Common myeloid progenitor, CD34-positive (primary cell): Measurements from ENCODE around the gene COL23A1.
A peak's percentile ranks its signal among the peaks of the same experiment; 100 is the strongest.

Source experiments
- CTCF ChIA-PET: fragments of 350-600 bp; sonication (Branson Sonifier 250); formaldehyde crosslinking; loops from one replicate; lab custom pipeline; 2021; ENCODE audit warnings: antibody characterized with exemption; lab: Charles Lee
- POLR2A ChIA-PET: fragments of 350-600 bp; sonication (Branson Sonifier 250); formaldehyde crosslinking; loops from one replicate; lab custom pipeline; 2021; ENCODE audit warnings: antibody characterized with exemption; lab: Charles Lee
- DNase-seq, 3 donors: peaks; one replicate each; pipeline versions ENCODE4 v3.0.0 to v3.0.0-alpha.2; 2013
- H3K27ac ChIP-seq, 2 experiments: 1 replicate in 1 of 2; 2 replicates in 1 of 2; pipeline ENCODE4 v1.7.0; 2013; ENCODE audit warnings: inconsistent platforms in 2 of 2, low read length in 2 of 2, mild to moderate bottlenecking in 2 of 2, low read depth in 1 of 2, moderate library complexity in 1 of 2; ENCODE audit not compliant: severe bottlenecking in 2 of 2, insufficient read depth in 1 of 2, poor library complexity in 1 of 2
- H3K27me3 ChIP-seq, 5 experiments: replicated peaks in 2 of 5; 1 replicate in 3 of 5; 2 replicates in 2 of 5; pipeline versions ENCODE4 v1.6.1 to v1.7.0; 2013; ENCODE audit warnings: low read length in 4 of 5, mild to moderate bottlenecking in 2 of 5, moderate library complexity in 2 of 5, inconsistent platforms in 1 of 5; ENCODE audit not compliant: insufficient read depth in 5 of 5, control insufficient read depth in 4 of 5
- H3K36me3 ChIP-seq, 4 experiments: 1 replicate in 2 of 4; 2 replicates in 2 of 4; pipeline versions ENCODE4 v1.6.1 to v1.7.0; 2013; ENCODE audit warnings: low read length in 3 of 4, control low read depth in 1 of 4, mild to moderate bottlenecking in 1 of 4; ENCODE audit not compliant: control insufficient read depth in 4 of 4, insufficient read depth in 4 of 4
- H3K4me1 ChIP-seq, 4 experiments: 1 replicate in 3 of 4; 2 replicates in 1 of 4; pipeline versions ENCODE4 v1.6.1 to v1.7.1; 2013; ENCODE audit warnings: low read length in 3 of 4, mild to moderate bottlenecking in 3 of 4, control low read depth in 1 of 4, inconsistent platforms in 1 of 4, moderate library complexity in 1 of 4; ENCODE audit not compliant: control insufficient read depth in 4 of 4, insufficient read depth in 4 of 4; ENCODE audit errors: control extremely low read depth in 1 of 4
- H3K4me3 ChIP-seq, 7 experiments: 1 replicate in 4 of 7; 2 replicates in 3 of 7; pipeline versions ENCODE4 v1.5.1 to v1.7.0; 2013; ENCODE audit warnings: mild to moderate bottlenecking in 7 of 7, low read length in 6 of 7, moderate library complexity in 6 of 7, inconsistent platforms in 2 of 7, low read depth in 2 of 7, control low read depth in 1 of 7; ENCODE audit not compliant: insufficient read depth in 4 of 7, control insufficient read depth in 1 of 7; ENCODE audit errors: extremely low read depth in 1 of 7
- H3K9me3 ChIP-seq, 5 experiments: 1 replicate in 4 of 5; 2 replicates in 1 of 5; pipeline versions ENCODE4 v1.6.1 to v1.7.1; 2013; ENCODE audit warnings: low read length in 4 of 5, mild to moderate bottlenecking in 2 of 5, inconsistent platforms in 1 of 5, low read depth in 1 of 5, moderate library complexity in 1 of 5; ENCODE audit not compliant: control insufficient read depth in 4 of 5, insufficient read depth in 2 of 5; ENCODE audit errors: control extremely low read depth in 1 of 5
- WGBS: methylation state at CpG from one replicate; pipeline ENCODE4 v1.1.5; 2013; ENCODE audit not compliant: insufficient coverage; 5-methylcytosine and 5-hydroxymethylcytosine counted together

Gene COL23A1

DNA sequence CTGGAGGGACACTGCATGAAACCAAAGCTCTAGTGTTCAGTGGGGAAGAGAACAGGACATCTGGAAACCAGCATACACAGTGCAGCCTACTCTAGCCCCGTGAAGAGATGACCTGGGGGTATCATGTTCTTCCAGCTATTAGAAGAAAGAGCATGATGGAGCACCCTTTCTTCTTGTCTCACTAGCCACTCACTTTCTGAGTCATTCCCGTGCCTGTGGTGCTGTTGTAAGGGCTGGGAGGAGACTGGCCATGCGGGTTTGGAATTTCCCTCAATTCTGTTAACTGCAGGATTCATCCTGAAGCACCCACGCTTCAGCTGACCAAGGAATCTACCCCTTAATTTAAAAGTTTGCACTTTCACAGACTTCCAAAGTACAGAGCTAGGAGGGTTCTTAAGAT, 137.0 kb downstream of the COL23A1 start:
- CTCF ChIA-PET: interaction anchor here (1.7 kb wide), 1 partner anchor 8 kb away, joined by 9 read pairs; no protein-coding TSS in a partner anchor
- Histone ChIP-seq H3K4me3 (no peak overlapping the region), H3K27ac (no peak overlapping the region), H3K36me3 (no peaks in the 10 kb centered on the region), H3K27me3 (peaks cover 0 to 24% (median 10%) of the 10 kb centered on the region in 5 experiments), H3K9me3 (peaks cover 0 to 2% (median 0%) of the 10 kb centered on the region in 5 experiments), H3K4me1 (peaks cover 0 to 3% (median 1%) of the 10 kb centered on the region in 4 experiments)
- POLR2A ChIA-PET: no interaction called here
- WGBS: 96% methylated on average over 4 of the region's 4 CpGs
- DNase-seq: no peak

GRCh38 chr5:178450121-178451028, 139.8 kb downstream of the COL23A1 start:
- H3K36me3 ChIP-seq: no peaks in the 10 kb centered on the region
- 74% methylated on average over 18 of the region's 19 CpGs for WGBS
- ChIA-PET CTCF (interaction anchor here (1.0 to 2.1 kb wide), 2 partner anchors 10 to 12 kb away, joined by 3 to 11 read pairs; no protein-coding TSS in a partner anchor), POLR2A (interaction anchor here (0.5 kb wide), 1 partner anchor 707 kb away, joined by 3 read pairs; no protein-coding TSS in a partner anchor)
- H3K4me3 ChIP-seq: no peak overlapping the region
- peak overlapping the region in 1 of 2 experiments; percentile 61 for H3K27ac ChIP-seq
- peaks cover 0 to 28% (median 10%) of the 10 kb centered on the region in 5 experiments for H3K27me3 ChIP-seq
- peaks cover 0 to 2% (median 0%) of the 10 kb centered on the region in 5 experiments for H3K9me3 ChIP-seq
- H3K4me1 ChIP-seq: peaks cover 0 to 3% (median 1%) of the 10 kb centered on the region in 4 experiments
- peak in 1 of 3 donors; percentile 8 for DNase-seq

DNA sequence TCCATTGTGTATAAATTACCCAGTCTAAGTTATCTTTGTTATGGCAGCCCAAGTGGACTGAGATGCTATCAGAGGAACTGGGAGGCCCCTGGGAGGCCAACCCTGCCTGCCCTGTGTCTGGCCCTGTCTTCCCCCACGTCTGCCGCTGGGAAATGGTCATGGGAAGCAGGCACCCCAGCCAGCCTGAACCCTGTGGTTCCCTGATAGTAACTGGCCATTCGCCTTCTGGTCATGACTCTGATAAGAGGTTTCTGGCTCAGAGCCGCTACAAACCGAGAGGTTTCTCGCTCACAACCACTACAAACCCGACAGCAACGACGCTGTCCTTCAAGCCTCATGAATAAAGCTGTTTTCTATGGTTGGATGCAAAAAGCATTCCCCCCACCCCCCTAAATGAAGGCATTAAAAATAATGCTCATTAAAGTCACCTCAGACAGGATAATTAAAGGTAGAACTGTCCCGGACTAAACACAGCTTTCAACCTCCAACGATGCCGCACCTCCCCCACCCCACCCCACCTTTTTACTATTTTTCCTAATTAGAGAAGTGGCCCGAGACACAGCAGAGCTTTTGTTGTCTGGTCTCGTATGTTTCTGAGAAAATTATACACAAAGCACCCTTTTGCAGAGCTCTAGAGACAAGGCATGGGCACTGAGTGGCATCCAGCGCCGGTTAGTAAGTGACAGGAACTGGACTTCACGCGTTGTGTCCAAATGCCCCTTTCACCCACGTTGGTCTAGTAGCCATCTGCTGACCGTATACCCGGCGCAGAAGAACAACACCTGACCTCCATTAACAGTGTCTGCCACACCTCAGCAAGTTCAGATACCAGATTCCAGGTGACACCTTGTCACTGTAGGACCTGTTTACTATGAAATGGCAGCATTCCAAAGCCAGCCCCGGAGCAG, 140.8 kb downstream of the COL23A1 start:
- ChIA-PET CTCF (interaction anchor here (2.1 kb wide), 1 partner anchor 11 kb away, joined by 11 read pairs; no protein-coding TSS in a partner anchor), POLR2A (no interaction called here)
- WGBS: 60% methylated on average over 16 of the region's 23 CpGs
- Histone ChIP-seq H3K27me3 (peaks cover 0 to 28% (median 10%) of the 10 kb centered on the region in 5 experiments), H3K9me3 (peaks cover 0 to 2% (median 0%) of the 10 kb centered on the region in 5 experiments), H3K36me3 (no peaks in the 10 kb centered on the region), H3K4me1 (peaks cover 0 to 3% (median 1%) of the 10 kb centered on the region in 4 experiments), H3K4me3 (peak overlapping the region in 1 of 7 experiments; percentile 24), H3K27ac (peak overlapping the region in 1 of 2 experiments; percentile 61)
- peak in 2 of 3 donors; percentile 38 to 63 for DNase-seq

- H3K4me1 ChIP-seq: peaks cover 0 to 13% (median 8%) of the 10 kb centered on the region in 4 experiments
- H3K9me3 ChIP-seq: peaks cover 0 to 2% (median 0%) of the 10 kb centered on the region in 5 experiments
- H3K27me3 ChIP-seq: peaks cover 0 to 25% (median 8%) of the 10 kb centered on the region in 5 experiments
- POLR2A ChIA-PET: no interaction called here
- H3K36me3 ChIP-seq: no peaks in the 10 kb centered on the region
- H3K4me3 ChIP-seq: no peak overlapping the region
- DNase-seq: no peak
- no CpG with 5 or more reads among the region's 2 CpGs for WGBS
- CTCF ChIA-PET: interaction anchor here (0.5 kb wide), 1 partner anchor 71 kb away, joined by 3 read pairs; no protein-coding TSS in a partner anchor
- H3K27ac ChIP-seq: no peak overlapping the region
Measured at GRCh38 chr5:178445534-178445933, 144.7 kb downstream of the COL23A1 start.

DNA sequence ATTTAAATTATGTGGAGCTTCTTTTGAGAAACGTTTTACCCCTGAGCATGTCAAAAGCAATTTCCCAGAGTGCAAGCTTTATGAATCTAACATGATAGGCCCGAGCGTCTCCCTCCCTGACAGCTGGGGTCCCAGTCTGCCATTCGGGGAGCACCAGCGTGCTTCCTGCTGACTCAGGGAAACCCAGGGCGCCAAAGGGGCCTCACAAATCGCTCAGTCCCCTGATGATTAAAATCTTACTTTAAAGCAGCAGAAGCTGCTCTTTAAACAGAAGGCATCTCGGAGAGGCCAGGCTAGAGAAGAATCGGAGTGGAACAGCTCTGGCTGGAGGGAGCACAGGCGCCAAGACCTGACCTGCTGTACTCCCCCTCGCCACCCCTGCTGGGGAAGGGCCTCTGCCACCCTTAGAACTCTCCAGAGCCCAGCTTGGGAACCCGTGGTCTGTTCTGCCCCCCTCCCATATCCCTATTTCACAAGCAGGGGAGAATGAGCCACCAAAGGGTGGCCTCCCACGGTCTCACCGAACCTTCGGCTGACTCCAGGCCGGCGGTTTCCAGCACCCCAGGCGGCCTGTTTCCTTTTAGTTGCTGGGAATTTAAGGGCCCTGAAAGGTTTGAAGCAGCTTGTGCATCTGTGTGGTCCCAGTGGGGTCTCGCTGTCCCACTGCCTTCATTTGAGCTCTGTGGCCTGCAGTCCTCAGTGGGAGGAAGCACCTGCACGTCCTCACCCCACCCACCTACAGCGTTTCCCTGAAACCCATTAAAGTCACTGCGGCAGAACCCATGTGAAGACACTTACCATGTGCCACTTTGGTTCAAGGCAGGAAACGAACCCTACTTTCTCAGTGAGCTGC, 147.6 kb downstream of the COL23A1 start:
- Histone ChIP-seq H3K4me1 (peaks cover 0 to 11% (median 7%) of the 10 kb centered on the region in 4 experiments), H3K4me3 (no peak overlapping the region), H3K36me3 (no peaks in the 10 kb centered on the region), H3K27me3 (peaks cover 0 to 2% (median 0%) of the 10 kb centered on the region in 5 experiments), H3K27ac (peak overlapping the region in 1 of 2 experiments; percentile 43), H3K9me3 (no peaks in the 10 kb centered on the region)
- ChIA-PET POLR2A (no interaction called here), CTCF (interaction anchor here (1.3 to 2.2 kb wide), 2 partner anchors 23 to 162 kb away, joined by 3 to 4 read pairs; no protein-coding TSS in a partner anchor)
- peak in 2 of 3 donors; percentile 64 to 83 for DNase-seq
- 66% methylated on average over 18 of the region's 23 CpGs for WGBS
